Endothelial cell of umbilical vein (primary cell): ENCODE results near the gene NQO2. TPM values are rescaled to one million over a fixed set of nuclear protein-coding genes. Genes with fewer than 3 reads are reported as not detected.

Experiments used
- BruUV-seq: library from RNA; stranded (reverse); fragments of 400-500 nt; replicated peaks from 2 replicates; lab custom pipeline; 2021; lab: Mats Ljungman, UMichigan
- CTCF ChIA-PET: fragments of 300-600, 350-600 bp; sonication (Branson Sonifier 250); formaldehyde crosslinking; loops from one replicate; lab custom pipeline; 2021; ENCODE audit warnings: antibody characterized with exemption, inconsistent platforms; lab: Charles Lee
- POLR2A ChIA-PET: fragments of 300-600, 350-600 bp; sonication (Branson Sonifier 250); formaldehyde crosslinking; loops from one replicate; lab custom pipeline; 2021; ENCODE audit warnings: antibody characterized with exemption, inconsistent platforms; lab: Charles Lee
- DNase-seq: peaks from one replicate; pipeline ENCODE4 v3.0.0-alpha.2; 2011; ENCODE audit warnings: low read depth, low spot score
- FAIRE-seq: peaks from 2 replicates; lab custom pipeline; 2011; peaks lifted over from hg19 to GRCh38; lab: Jason Lieb, UNC
- H2AFZ ChIP-seq: 2 replicates; pipeline ENCODE4 v1.6.0; 2012; ENCODE audit warnings: low read depth, low read length, control low read depth, inconsistent platforms
- H3K27ac ChIP-seq: 2 replicates; pipeline ENCODE4 v1.5.1; 2011; ENCODE audit warnings: low read depth, mild to moderate bottlenecking, control low read depth, low read length, moderate library complexity; ENCODE audit not compliant: insufficient read depth
- H3K27me3 ChIP-seq, 2 experiments: 2 replicates each; pipeline versions ENCODE4 v1.6.0 to v1.6.1; 2011; ENCODE audit warnings: low read length in 2 of 2, mixed read lengths in 1 of 2; ENCODE audit not compliant: control insufficient read depth in 2 of 2, insufficient read depth in 2 of 2
- H3K36me3 ChIP-seq, 2 experiments: 2 replicates in 1 of 2; 3 replicates in 1 of 2; pipeline ENCODE4 v1.5.1; 2011; ENCODE audit warnings: low read length in 2 of 2, mild to moderate bottlenecking in 1 of 2, moderate library complexity in 1 of 2; ENCODE audit not compliant: control insufficient read depth in 2 of 2, insufficient read depth in 2 of 2; ENCODE audit errors: extremely low read depth in 1 of 2
- H3K4me1 ChIP-seq: 3 replicates; pipeline ENCODE4 v1.5.1; 2011; ENCODE audit warnings: mild to moderate bottlenecking, low read length; ENCODE audit not compliant: control insufficient read depth, insufficient read depth; ENCODE audit errors: extremely low read depth
- H3K4me2 ChIP-seq: 2 replicates; pipeline ENCODE4 v1.6.1; 2011; ENCODE audit warnings: low read length, control low read depth, mixed read lengths; ENCODE audit not compliant: insufficient read depth
- H3K4me3 ChIP-seq, 3 experiments: fragments of 200-600 bp in 1 of 3; sonication (generic), shearing (Covaris generic) in 1 of 3; replicated peaks in 1 of 3; 2 replicates each; pipeline ENCODE4 v1.5.1; 2011 to 2016; ENCODE audit warnings: control low read depth in 3 of 3, low read length in 3 of 3, mild to moderate bottlenecking in 2 of 3, inconsistent platforms in 1 of 3, low read depth in 1 of 3, moderate library complexity in 1 of 3; ENCODE audit not compliant: insufficient read depth in 1 of 3
- H3K79me2 ChIP-seq: 2 replicates; pipeline ENCODE4 v1.6.0; 2012; ENCODE audit warnings: low read length, inconsistent platforms; ENCODE audit not compliant: control insufficient read depth, insufficient read depth
- H3K9ac ChIP-seq: replicated peaks from 2 replicates; pipeline ENCODE3; 2011; ENCODE audit warnings: low read length, control low read depth; ENCODE audit not compliant: insufficient read depth; ENCODE audit errors: extremely low read depth
- H3K9me1 ChIP-seq: replicated peaks from 3 replicates; pipeline ENCODE4 v1.6.0; 2011; ENCODE audit warnings: mild to moderate bottlenecking, low read length; ENCODE audit not compliant: control insufficient read depth, insufficient read depth; ENCODE audit errors: extremely low read depth
- H3K9me3 ChIP-seq: replicated peaks from 2 replicates; pipeline ENCODE4 v1.5.1; 2012; ENCODE audit warnings: low read length, inconsistent platforms; ENCODE audit not compliant: control insufficient read depth, insufficient read depth
- H4K20me1 ChIP-seq: replicated peaks from 2 replicates; pipeline ENCODE3; 2011; ENCODE audit warnings: mild to moderate bottlenecking, low read length; ENCODE audit not compliant: control insufficient read depth, insufficient read depth; ENCODE audit errors: extremely low read depth
- EZH2 ChIP-seq: IDR thresholded peaks from 2 replicates; pipeline ENCODE4 v1.6.1; 2012; ENCODE audit warnings: borderline replicate concordance, low read depth, mild to moderate bottlenecking, moderate library complexity, low read length, inconsistent platforms; ENCODE audit not compliant: severe bottlenecking
- GATA2 ChIP-seq: IDR thresholded peaks from 2 replicates; pipeline ENCODE4 v1.7.0; 2011; ENCODE audit warnings: low read depth, mild to moderate bottlenecking, moderate library complexity, mixed read lengths, low read length; ENCODE audit not compliant: insufficient read length, insufficient read depth
- MAX ChIP-seq: IDR thresholded peaks from 2 replicates; pipeline ENCODE4 v1.6.1; 2011; ENCODE audit not compliant: insufficient read depth, insufficient read length
- MYC ChIP-seq: IDR thresholded peaks from one replicate; pipeline ENCODE4 v1.6.1; 2011; ENCODE audit warnings: mild to moderate bottlenecking, low read depth, low read length
- POLR2A ChIP-seq: IDR thresholded peaks from 2 replicates; pipeline ENCODE4 v1.6.1; 2012; ENCODE audit warnings: low read depth, mild to moderate bottlenecking, control low read depth, low read length
- POLR2AphosphoS5 ChIP-seq: IDR thresholded peaks from 2 replicates; pipeline ENCODE4 v1.6.1; 2012; ENCODE audit warnings: low read depth, mild to moderate bottlenecking, control low read depth, low read length, moderate library complexity; ENCODE audit not compliant: insufficient read depth
- dilution Hi-C: fragments of 300-500 bp; cut with MboI; formaldehyde crosslinking; loops from one replicate; pipeline ENCODE4 v1.15.0; 2019; ENCODE audit warnings: low sequenced_read_pairs; ENCODE audit not compliant: extremely low pct_ligation_motif_present
- intact Hi-C: fragments of 100-400 bp; cut with micrococcal nuclease; formaldehyde crosslinking; loops from one replicate; pipeline ENCODE4 v1.10.0; 2022
- polyA plus RNA-seq, 4 experiments: library from polyadenylated mRNA; depleted of rRNA in 3 of 4; stranded (reverse) in 3 of 4; unstranded in 1 of 4; fragments of >200 nt; gene quantifications; 2 replicates each; pipeline versions ENCODE4 v1.2.1 to v1.2.3, GENCODE V29; 2011 to 2012; ENCODE audit warnings: missing spikeins in 1 of 4
- total RNA-seq: library from RNA; stranded (reverse); gene quantifications from 2 replicates; pipeline ENCODE4 v1.2.3, GENCODE V29; 2021

NQO2 gene
- total and polyA plus RNA-seq, 2 donors (not counting 3 experiments of a cell fraction or from before 2014, with no cell fraction given) = 27.6 to 48.0 TPM

DNA sequence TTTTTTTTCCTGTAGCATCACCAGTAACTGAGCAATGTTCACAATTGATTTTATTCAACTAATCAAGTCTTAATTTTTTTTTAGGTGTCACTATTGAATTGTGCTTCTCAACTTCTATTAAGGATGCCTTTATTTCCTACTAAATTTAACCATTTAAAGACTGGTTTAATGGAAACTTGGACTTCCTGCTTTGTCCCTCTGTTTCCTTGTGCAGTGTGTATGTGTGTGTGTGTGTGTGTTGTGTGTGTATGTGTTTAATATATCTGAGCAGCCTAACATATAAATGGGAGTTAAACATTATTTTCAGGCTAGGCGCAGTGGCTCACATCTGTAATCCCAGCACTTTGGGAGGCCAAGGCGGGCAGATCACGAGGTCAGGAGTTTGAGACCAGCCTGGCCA, 30.1 kb upstream of the NQO2 start:
- no peak for FAIRE-seq
- Histone ChIP-seq H3K27ac (no peak overlapping the region), H3K9me3 (no peaks in the 10 kb centered on the region), H3K36me3 (peaks cover 0 to 3% of the 10 kb centered on the region in 2 experiments), H3K4me1 (peaks cover 5% of the 10 kb centered on the region), H2AFZ (no peak overlapping the region), H3K4me3 (no peak overlapping the region), H4K20me1 (no peaks in the 10 kb centered on the region), H3K4me2 (no peak overlapping the region), H3K9me1 (no peaks in the 10 kb centered on the region), H3K27me3 (no peaks in the 10 kb centered on the region), H3K79me2 (peaks cover 16% of the 10 kb centered on the region), H3K9ac (no peak overlapping the region)
- dilution Hi-C loops = no loop called here
- CTCF ChIA-PET = interaction anchor here (0.7 to 2.4 kb wide), 3 partner anchors 9 to 17 kb away, joined by 4 to 12 read pairs (median 11); no protein-coding TSS in a partner anchor
- POLR2A ChIA-PET = no interaction called here
- intact Hi-C loops = no loop called here
- BruUV-seq = no TSS peak
- TF ChIP-seq POLR2AphosphoS5 = no peak
- TF ChIP-seq MAX = no peak
- TF ChIP-seq EZH2 = no peak
- DNase-seq = no peak

GRCh38 chr6:2970034-2970685, 29.5 kb upstream of the NQO2 start:
- H3K4me2 ChIP-seq = peak overlapping the region; percentile 78
- dilution Hi-C loops = no loop called here
- no peaks in the 10 kb centered on the region for H3K9me3 ChIP-seq
- peak overlapping the region; percentile 51 for H3K27ac ChIP-seq
- H2AFZ ChIP-seq = no peak overlapping the region
- no peaks in the 10 kb centered on the region for H3K27me3 ChIP-seq
- peak; percentile 73 for FAIRE-seq
- ChIA-PET POLR2A (no interaction called here), CTCF (interaction anchor here (1.0 kb wide), 1 partner anchor 17 kb away, joined by 6 read pairs; no protein-coding TSS in a partner anchor)
- no peaks in the 10 kb centered on the region for H3K9me1 ChIP-seq
- intact Hi-C loops = loop anchor here (1.0 kb wide), 2 partner anchors 10 to 18 kb away; no protein-coding TSS in a partner anchor
- no peak for TF ChIP-seq GATA2
- TF ChIP-seq POLR2A = no peak
- no peak for TF ChIP-seq EZH2
- TF ChIP-seq MYC = no peak
- H3K9ac ChIP-seq = peak overlapping the region; percentile 60
- H3K4me3 ChIP-seq = peak overlapping the region in 2 of 3 experiments; percentile 54 to 58
- H3K4me1 ChIP-seq = peaks cover 5% of the 10 kb centered on the region
- peaks cover 15% of the 10 kb centered on the region for H3K79me2 ChIP-seq
- no peaks in the 10 kb centered on the region for H4K20me1 ChIP-seq
- DNase-seq = peak; percentile 44
- BruUV-seq = TSS peak; percentile 38
- H3K36me3 ChIP-seq = peaks cover 0 to 3% of the 10 kb centered on the region in 2 experiments
